HG03354 (cell line): ENCODE results near the gene GATA2.

ENCODE experiments used
- ATAC-seq: cut with Tn5 transposase; IDR thresholded peaks from one replicate; pipeline ENCODE4 v1.9.1; 2021; ENCODE audit warnings: mild to moderate bottlenecking; ENCODE audit not compliant: unreplicated experiment, poor library complexity, severe bottlenecking

GATA2 gene

DNA sequence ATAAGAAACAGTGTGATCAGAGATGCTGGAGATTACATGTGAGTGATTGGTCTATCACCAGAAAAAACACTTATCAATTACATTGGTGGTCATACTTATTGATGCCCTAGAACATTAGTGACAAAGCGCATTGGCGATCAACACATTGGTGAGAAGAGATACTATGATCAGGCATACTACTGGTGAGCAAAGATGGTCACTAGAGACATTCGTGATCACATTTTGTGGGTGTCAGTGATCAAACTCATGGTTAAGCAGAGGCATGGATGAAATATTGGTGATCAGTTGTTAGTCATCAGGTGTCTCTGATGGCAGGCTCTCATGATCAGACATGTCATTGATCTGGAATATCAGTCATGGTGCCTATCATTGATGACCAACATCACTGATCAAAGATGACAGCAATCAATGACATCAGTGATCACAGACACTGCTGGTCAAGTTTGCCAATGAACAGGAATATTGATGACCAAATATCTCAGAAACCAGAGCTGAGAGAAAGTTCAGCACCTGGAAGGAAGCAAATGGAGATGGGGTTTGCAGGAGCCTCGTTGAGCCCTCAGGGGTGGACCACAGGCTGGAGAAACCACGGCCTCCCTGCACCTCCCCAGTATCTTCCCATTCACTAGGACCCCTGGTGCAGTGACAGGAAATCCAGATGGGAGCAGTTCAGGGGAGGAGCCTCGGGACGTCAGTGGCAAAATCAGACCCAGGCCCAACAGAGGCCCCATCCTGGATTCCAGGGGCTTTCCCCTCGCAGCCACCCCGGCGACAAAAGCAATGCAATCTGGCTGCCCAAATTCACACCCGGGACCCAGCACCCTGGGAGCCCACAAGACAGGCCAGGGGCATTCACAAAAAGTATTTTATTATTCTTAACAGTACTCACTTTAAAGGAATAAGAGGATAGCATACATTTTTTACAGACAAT is 14.2 kb downstream of the GATA2 start:
- ATAC-seq: no peak

DNA sequence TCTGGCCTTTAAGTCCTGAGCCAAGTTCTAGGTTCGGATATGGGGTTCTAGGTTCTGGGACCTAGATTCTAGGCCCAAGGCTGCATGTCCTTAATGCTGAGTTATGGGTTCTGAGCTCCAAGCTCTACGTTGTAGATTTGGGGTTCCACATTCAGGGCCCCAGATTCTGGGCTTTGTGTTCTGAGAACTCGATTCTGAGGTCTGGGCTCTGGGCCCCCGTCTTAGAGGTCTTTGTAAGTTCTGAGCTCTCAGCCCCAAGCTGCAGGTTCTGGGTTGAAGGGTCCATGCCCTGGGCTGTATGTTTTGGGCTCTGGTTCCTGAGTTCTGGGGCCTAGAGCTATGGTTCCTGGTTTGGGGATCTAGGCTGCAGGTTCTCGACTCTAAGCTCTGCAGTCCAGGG is 16.3 kb downstream of the GATA2 start:
- ATAC-seq: no peak

DNA sequence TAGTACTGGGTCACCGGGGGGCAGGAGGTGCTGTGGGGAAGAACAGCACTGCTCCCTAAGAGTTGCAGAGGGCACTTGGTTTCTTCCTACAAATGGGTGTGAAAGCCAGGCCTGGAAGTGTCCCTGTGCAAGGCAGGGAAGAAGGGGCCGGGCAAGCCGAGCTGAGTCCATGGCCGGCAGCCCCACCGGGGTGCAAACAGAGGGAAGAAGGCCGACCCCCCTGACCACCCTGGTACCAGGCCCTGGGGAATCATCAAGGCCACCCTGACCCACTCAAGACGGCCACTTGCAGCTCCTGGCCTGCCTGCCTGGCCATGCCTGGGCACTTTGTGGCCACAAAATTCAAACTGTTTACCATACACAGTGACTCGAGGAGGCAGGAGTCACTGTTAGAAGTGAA is 17.6 kb downstream of the GATA2 start:
- ATAC-seq: no peak

DNA sequence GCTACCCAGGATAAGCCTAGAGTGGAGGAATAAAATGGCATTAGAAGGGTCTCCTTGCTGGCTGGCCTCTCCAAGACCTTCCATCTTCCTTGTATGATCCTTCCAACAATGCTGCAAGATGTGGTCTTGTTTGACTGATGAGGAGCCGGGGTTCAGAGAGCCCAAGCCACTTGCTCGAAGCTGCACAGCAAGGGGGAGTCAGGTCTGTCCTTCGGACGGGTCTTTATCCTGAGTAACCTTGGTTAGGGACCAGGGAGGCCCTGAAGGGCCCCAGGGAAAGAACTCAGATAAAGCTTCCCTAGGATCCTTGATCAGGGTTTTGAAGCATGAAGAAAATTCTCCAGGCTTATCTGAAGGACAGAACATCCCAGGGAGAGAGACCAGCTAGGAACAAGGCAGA is 19.3 kb downstream of the GATA2 start:
- ATAC-seq: no peak

- ATAC-seq: no peak
These were observed 19.9 kb downstream of the GATA2 start for GRCh38 chr3:128473180-128473519.

GRCh38 chr3:128472449-128473179 is 20.4 kb downstream of the GATA2 start:
- ATAC-seq: no peak

DNA sequence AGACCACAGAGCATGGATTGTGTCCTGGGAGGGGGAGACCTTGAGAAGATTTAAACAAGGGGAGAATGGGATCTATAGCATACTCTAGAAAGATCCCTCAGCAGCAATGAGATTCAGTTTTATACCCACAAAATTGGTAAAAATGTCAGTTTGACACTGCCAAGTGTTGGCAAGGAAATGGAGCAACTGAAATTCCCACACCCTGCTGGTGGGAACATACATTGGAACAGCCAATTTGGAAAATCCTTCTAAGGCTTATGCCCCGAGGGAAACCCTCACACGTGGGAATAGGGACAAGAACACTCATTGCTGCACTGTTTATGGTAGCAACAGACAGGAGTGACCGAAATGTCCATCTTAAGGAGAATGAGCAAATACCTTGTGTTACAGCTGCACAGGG is 21.3 kb downstream of the GATA2 start:
- ATAC-seq: no peak

DNA sequence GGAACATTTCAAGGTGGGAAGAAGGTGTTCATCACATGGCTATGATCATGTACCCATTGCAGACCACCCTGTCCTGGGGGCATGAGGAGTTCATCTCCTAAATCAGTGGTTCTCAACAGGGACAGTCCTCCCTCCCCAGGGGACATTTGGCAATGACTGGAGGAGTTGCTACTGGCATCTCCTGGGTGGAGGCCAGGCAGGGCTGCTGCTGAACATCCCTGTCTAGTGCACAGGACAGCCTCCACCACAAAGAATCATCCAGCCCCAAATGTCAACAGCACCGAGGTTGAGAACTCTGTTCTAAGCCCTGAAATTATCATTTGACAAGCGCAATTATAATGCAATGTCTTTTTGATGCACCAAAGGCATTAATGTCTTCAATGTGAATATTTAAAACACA is 21.9 kb downstream of the GATA2 start:
- no peak for ATAC-seq

DNA sequence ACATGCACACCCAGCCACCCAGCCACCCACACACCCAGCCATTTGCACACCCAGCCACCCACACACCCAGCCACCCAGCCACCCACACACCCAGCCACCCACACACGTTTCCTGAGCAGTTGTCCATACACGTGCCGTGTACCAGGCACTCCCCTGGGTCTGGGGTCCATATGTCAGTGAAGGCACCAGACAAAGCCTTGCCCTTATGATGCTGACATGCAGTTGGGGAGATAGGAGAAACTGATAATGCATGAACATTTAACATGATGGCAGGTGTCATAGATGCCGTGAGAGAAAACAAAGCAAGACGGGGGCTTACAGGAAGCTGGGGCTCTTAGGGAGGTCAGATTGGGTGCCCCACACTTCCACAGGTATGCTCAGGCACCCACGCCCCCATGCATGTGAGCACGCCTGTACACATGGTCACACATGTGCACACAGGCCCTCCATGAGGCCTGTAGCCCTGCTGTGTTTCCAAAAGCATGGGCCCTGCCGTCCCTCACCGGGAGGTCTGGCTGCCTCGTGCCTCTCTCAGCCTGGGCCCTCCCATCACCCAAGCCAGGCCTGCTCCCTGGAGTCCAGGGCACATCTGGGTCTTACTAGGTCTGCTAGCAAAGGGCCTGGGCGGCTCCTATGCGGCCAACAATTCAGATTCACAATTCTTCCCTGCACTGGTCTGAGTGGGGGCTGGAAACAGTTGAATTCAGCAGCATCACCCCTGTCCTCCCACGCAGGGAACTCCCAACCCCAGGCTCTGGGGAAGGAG is 22.7 kb downstream of the GATA2 start:
- no peak for ATAC-seq

DNA sequence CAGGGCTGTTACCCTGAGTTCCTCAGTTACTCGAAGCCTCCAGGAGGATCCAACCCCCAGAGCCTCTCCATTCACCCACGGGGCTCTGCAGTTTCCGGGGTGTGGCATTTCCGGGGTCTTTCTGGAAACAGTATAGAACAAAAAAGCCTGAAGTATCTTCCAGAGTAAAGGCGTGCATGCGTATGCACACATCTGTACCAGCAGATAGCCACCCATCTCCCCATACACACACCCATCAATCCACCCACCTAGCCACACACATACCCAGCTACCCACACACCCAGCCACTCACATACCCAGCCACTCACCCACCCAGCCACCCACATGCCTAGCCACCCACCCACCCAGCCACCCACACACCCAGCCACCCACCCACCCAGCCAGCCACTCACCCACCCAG is 23.4 kb downstream of the GATA2 start:
- no peak for ATAC-seq

GRCh38 chr3:128468791-128469527 is 24.0 kb downstream of the GATA2 start:
- no peak for ATAC-seq

DNA sequence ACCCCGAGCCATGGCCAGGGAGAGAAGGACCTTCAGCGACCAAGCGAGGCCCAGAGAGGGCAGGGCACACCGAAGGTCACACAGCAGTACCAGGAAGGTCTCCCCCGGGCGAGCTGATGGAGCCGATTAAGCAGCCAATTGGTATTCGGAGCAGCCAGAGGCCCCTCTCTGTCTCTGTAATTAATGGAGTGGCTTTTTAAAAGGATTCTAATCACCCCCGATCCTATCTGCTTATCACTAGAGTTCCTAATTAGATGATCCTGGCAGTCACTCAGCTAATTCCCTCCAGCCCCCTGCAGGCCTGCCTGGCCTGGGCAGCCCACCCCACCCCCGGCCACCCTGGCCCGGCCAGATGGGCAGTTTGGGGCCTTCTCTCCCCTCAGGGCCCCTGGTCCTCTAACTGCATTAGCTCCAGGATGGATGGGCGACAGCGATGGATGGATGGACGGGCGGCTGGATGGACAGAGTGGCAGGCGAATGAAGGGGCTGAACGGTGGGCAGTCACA is 24.7 kb downstream of the GATA2 start:
- ATAC-seq: no peak

GRCh38 chr3:128466840-128467541 is 26.0 kb downstream of the GATA2 start, which contains the start of gene DNAJB8:
DNAJB8 (minus strand) TSS chr3:128466890; CDS start chr3:128463245, 3,645 bp downstream.
- no peak for ATAC-seq

DNA sequence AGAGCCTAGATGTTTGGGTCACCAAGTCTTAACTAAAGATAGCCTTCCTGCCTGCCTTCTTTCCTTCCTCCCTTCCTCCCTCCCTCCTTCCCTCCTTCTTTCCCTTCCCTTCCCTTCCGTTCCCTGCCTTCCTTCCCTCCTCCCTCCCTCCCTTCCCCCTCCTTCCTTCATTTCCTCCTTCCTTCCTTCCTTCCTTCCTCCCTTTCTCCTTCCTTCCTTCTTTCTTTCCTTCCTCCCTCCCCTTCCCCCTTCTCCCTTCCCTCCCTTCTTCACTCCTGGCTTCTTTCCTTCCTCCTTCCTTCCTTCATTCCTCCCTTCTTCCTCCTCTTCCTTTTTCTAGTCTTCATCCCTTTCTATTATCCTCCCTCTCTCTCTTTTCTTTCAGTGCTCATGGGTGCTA is 28.3 kb downstream of the GATA2 start:
- ATAC-seq: no peak

DNA sequence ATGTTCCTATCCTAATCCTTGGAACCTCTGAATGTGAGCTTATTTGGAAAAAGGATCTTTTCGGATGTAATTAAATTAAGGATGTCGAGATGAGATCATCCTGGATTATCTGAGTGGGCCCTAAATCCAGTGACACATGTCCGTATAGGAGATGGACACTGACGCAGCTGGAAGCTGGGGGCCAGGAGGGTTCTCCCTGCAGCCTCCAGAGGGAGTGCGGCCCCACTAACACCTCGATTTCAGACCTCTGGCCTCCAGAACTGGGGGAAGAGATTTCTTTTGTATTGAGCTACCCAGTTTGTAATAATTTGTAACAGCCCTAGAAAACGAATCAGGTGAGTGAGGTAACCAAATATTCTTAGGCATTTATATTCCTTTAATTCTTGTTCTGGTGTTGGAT is 28.8 kb downstream of the GATA2 start:
- ATAC-seq: no peak

DNA sequence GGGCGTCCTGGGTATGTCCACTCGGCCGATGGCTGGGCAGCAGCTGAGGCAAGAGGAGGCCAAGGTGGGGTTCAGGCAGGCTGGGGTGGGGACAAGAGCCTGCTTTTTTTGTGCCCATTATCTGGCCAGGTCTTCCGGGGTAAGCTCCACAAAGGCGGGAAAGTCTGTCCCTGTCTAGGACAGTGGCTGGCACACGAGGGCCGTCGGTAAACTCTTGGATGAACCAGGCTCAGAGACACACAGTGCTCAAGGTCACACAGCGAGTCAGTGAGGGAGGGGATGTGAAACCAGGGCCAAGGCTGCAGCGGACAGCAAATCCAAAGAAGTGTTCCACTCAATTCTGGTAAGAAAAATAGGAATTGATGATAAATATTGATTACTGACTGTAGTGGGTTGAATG is 29.2 kb downstream of the GATA2 start:
- ATAC-seq: no peak

GRCh38 chr3:128463354-128463753 is 29.6 kb downstream of the GATA2 start:
- no peak for ATAC-seq

DNA sequence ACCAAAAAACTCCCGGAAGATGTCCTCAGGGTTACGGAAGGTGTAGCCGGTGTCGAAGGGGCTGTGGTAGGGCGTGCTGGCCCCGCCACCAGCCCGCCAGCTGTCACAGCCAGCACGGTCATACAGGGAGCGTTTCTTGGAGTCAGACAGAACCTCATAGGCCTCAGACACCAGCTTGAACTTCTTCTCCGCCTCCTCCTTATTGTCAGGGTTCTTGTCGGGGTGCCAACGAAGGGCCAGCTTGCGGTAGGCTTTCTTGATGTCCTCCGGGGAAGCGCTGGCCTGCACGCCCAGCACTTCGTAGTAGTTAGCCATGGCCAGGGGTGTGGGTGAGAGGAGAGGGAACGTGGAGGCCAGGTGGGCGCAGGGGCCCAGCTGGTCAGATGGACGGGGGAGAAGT is 30.1 kb downstream of the GATA2 start:
- ATAC-seq: no peak

GRCh38 chr3:128462341-128462910 is 30.6 kb downstream of the GATA2 start:
- no peak for ATAC-seq
